Uterus (tissue), 2 donors: Measurements from ENCODE around the gene NCAPD3.

Experiments used
- POLR2A ChIP-seq, 2 donors: fragments of 450-650 bp; IDR thresholded peaks; one replicate each; pipeline ENCODE4 v1.6.1; 2016; ENCODE audit warnings: antibody characterized with exemption in 2 of 2, mild to moderate bottlenecking in 1 of 2, moderate library complexity in 1 of 2
- TF ChIP-seq, protein P1 (sequence below), 4 experiments: fragments of 200-600 bp in 2 of 4; fragments of 450-650 bp in 2 of 4; sonication (generic) in 2 of 4; IDR thresholded peaks; one replicate each; pipeline ENCODE4 v1.5.1; 2016 to 2019; ENCODE audit warnings: antibody characterized with exemption in 4 of 4, mild to moderate bottlenecking in 2 of 4, moderate library complexity in 1 of 4

DNA sequence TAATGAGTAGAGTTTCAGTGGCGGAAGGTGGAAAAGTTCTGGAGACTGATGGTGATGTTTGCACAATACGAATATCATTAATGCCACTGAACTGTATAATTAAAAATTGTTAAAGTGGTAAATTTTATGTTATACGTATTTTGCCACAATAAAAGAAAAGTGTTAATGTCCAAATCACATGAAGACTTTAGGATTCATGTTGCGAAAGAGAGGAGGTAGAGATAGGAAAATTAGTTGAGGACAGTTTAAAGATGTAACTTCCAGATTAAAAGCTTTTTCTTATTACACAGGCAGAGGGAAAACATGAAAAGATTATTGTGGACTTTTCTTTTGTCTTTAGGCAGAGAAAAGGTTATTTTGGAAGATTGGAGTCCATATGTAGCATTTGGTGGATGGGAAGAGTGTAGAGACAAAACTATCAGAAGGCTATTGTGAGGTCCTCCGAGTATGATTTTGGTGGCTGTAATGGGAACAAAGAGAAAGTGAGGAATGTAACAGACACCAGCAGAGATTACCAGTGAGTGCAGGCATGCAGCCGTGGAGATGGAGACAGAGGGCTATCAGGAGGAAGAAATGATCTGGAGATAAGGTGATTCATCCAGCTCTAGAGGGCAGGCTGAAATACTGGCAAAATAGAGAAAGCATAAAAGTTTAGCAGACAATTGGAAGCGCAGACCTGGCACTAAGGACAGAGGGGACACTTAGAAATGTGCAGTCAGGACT, 13.2 kb upstream of the NCAPD3 start:
- no peak for TF ChIP-seq POLR2A (IDR thresholded peaks at IDR 0.05)
- TF ChIP-seq, protein P1, sequence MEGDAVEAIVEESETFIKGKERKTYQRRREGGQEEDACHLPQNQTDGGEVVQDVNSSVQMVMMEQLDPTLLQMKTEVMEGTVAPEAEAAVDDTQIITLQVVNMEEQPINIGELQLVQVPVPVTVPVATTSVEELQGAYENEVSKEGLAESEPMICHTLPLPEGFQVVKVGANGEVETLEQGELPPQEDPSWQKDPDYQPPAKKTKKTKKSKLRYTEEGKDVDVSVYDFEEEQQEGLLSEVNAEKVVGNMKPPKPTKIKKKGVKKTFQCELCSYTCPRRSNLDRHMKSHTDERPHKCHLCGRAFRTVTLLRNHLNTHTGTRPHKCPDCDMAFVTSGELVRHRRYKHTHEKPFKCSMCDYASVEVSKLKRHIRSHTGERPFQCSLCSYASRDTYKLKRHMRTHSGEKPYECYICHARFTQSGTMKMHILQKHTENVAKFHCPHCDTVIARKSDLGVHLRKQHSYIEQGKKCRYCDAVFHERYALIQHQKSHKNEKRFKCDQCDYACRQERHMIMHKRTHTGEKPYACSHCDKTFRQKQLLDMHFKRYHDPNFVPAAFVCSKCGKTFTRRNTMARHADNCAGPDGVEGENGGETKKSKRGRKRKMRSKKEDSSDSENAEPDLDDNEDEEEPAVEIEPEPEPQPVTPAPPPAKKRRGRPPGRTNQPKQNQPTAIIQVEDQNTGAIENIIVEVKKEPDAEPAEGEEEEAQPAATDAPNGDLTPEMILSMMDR (IDR thresholded peaks at IDR 0.05), result no peak
